Ramos (cell line): ENCODE measurements around the gene SLC22A3.

ENCODE experiments used
- in situ Hi-C: fragments of 300-500 bp; cut with MboI; formaldehyde crosslinking; loops from one replicate; pipeline ENCODE4 v1.14.3; 2022; ENCODE audit warnings: low sequenced_read_pairs; ENCODE audit not compliant: unreplicated experiment

SLC22A3 gene

GRCh38 chr6:160398674-160399271 is 50.6 kb downstream of the SLC22A3 start:
- in situ Hi-C loops: no loop called here

GRCh38 chr6:160400446-160400845 is 52.3 kb downstream of the SLC22A3 start:
- in situ Hi-C loops: no loop called here

- in situ Hi-C loops: no loop called here
Observed at GRCh38 chr6:160408528-160408927, 60.4 kb downstream of the SLC22A3 start.

GRCh38 chr6:160412993-160413392 is 64.8 kb downstream of the SLC22A3 start:
- in situ Hi-C loops: no loop called here

- in situ Hi-C loops: no loop called here
Observed at GRCh38 chr6:160417146-160417545, 69.0 kb downstream of the SLC22A3 start.

GRCh38 chr6:160417550-160417949 is 69.4 kb downstream of the SLC22A3 start:
- in situ Hi-C loops: no loop called here

- in situ Hi-C loops: no loop called here
Observed at GRCh38 chr6:160418370-160418769, 70.2 kb downstream of the SLC22A3 start.

GRCh38 chr6:160419488-160419887 is 71.3 kb downstream of the SLC22A3 start:
- in situ Hi-C loops: no loop called here

- in situ Hi-C loops: no loop called here
Observed at GRCh38 chr6:160420253-160420968, 72.2 kb downstream of the SLC22A3 start.

- in situ Hi-C loops: no loop called here
Observed at GRCh38 chr6:160420969-160421556, 72.9 kb downstream of the SLC22A3 start.

- in situ Hi-C loops: no loop called here
Observed at GRCh38 chr6:160421854-160422253, 73.7 kb downstream of the SLC22A3 start.

- in situ Hi-C loops: no loop called here
Observed at GRCh38 chr6:160424256-160424655, 76.1 kb downstream of the SLC22A3 start.

GRCh38 chr6:160426136-160426535 is 78.0 kb downstream of the SLC22A3 start:
- in situ Hi-C loops: loop anchor here (25.0 kb wide), 1 partner anchor 739 kb away; the partner anchor contains the start of gene SOD2

- in situ Hi-C loops: loop anchor here (25.0 kb wide), 1 partner anchor 740 kb away; the partner anchor contains the start of gene SOD2
Observed at GRCh38 chr6:160427312-160428068, 79.3 kb downstream of the SLC22A3 start.

- in situ Hi-C loops: loop anchor here (25.0 kb wide), 1 partner anchor 741 kb away; the partner anchor contains the start of gene SOD2
Observed at GRCh38 chr6:160428069-160428430, 79.9 kb downstream of the SLC22A3 start.

GRCh38 chr6:160428818-160429619 is 80.8 kb downstream of the SLC22A3 start:
- in situ Hi-C loops: loop anchor here (25.0 kb wide), 1 partner anchor 742 kb away; the partner anchor contains the start of gene SOD2

- in situ Hi-C loops: loop anchor here (25.0 kb wide), 1 partner anchor 742 kb away; the partner anchor contains the start of gene SOD2
Observed at GRCh38 chr6:160429620-160429895, 81.4 kb downstream of the SLC22A3 start.

GRCh38 chr6:160430203-160430602 is 82.0 kb downstream of the SLC22A3 start:
- in situ Hi-C loops: loop anchor here (25.0 kb wide), 1 partner anchor 743 kb away; the partner anchor contains the start of gene SOD2

- in situ Hi-C loops: loop anchor here (25.0 kb wide), 1 partner anchor 743 kb away; the partner anchor contains the start of gene SOD2
Observed at GRCh38 chr6:160430751-160431150, 82.6 kb downstream of the SLC22A3 start.

- in situ Hi-C loops: loop anchor here (25.0 kb wide), 1 partner anchor 744 kb away; the partner anchor contains the start of gene SOD2
Observed at GRCh38 chr6:160431226-160431625, 83.0 kb downstream of the SLC22A3 start.
